Ovary (tissue), 3 donors: Measurements from ENCODE around the gene BANK1.

Experiments
- CTCF ChIP-seq, 3 donors: fragments of 450-650 bp in 2 of 3; fragments of 200-600 bp in 1 of 3; IDR thresholded peaks; one replicate each; pipeline versions ENCODE4 v1.5.1 to v1.8.0; 2016 to 2022; ENCODE audit warnings: antibody characterized with exemption in 3 of 3, mild to moderate bottlenecking in 1 of 3
- EP300 ChIP-seq: sonication (generic); formaldehyde crosslinking; IDR thresholded peaks from one replicate; pipeline ENCODE4 v1.6.1; 2017; ENCODE audit warnings: antibody characterized with exemption
- POLR2A ChIP-seq: fragments of 450-650 bp; IDR thresholded peaks from one replicate; pipeline ENCODE4 v1.6.1; 2017; ENCODE audit warnings: antibody characterized with exemption, mild to moderate bottlenecking, moderate library complexity
- donor health status: DM: no; HTN: no; CAD: no.

GRCh38 chr4:101950258-101950979 lies 159.9 kb downstream of the BANK1 start:
- TF ChIP-seq POLR2A, result no peak
- no peak for TF ChIP-seq CTCF (IDR thresholded peaks at IDR 0.05)
- no peak for TF ChIP-seq EP300
